HepG2 (cell line): ENCODE results near the gene YTHDF1. TPM values are rescaled to one million over a fixed set of nuclear protein-coding genes. Genes with fewer than 3 reads are reported as not detected.

Experiments
- BHLHE40 ChIP-seq: IDR thresholded peaks from 2 replicates; pipeline ENCODE4 v1.6.1; 2011; ENCODE audit warnings: low read length, improper control_type of control experiment
- EED ChIP-seq: sonication (generic); formaldehyde crosslinking; IDR thresholded peaks from 2 replicates; pipeline ENCODE4 v1.5.0; 2020; ENCODE audit warnings: mild to moderate bottlenecking, missing genetic modification reagents
- ETV5 ChIP-seq: IDR thresholded peaks from 2 replicates; pipeline ENCODE4 v1.6.1; 2018; ENCODE audit warnings: missing biosample characterization, missing genetic modification reagents, inconsistent platforms, borderline replicate concordance
- FOXA3 ChIP-seq: IDR thresholded peaks from 2 replicates; pipeline ENCODE4 v1.6.1; 2016; ENCODE audit warnings: missing genetic modification reagents, missing compliant biosample characterization
- HMGXB4 ChIP-seq, 2 experiments: sonication (generic) in 1 of 2; formaldehyde crosslinking in 1 of 2; IDR thresholded peaks; 2 replicates each; pipeline versions ENCODE4 v1.4.0 to v1.6.1; 2018 to 2020; ENCODE audit warnings: missing genetic modification reagents in 2 of 2, borderline replicate concordance in 1 of 2, low read depth in 1 of 2, mild to moderate bottlenecking in 1 of 2, missing biosample characterization in 1 of 2
- MED1 ChIP-seq: sonication (generic); formaldehyde crosslinking; IDR thresholded peaks from 2 replicates; pipeline ENCODE4 v1.4.0; 2020; ENCODE audit warnings: missing genetic modification reagents
- NRL ChIP-seq: sonication (generic); formaldehyde crosslinking; IDR thresholded peaks from 2 replicates; pipeline ENCODE4 v1.5.0; 2020; ENCODE audit warnings: missing genetic modification reagents, mild to moderate bottlenecking, moderate library complexity, borderline replicate concordance
- ONECUT2 ChIP-seq: sonication (generic); formaldehyde crosslinking; IDR thresholded peaks from 2 replicates; pipeline ENCODE4 v1.4.0; 2020; ENCODE audit warnings: missing genetic modification reagents
- POLR2A ChIP-seq, 2 experiments: IDR thresholded peaks; 2 replicates each; pipeline ENCODE4 v1.6.1; 2011; ENCODE audit warnings: low read depth in 2 of 2, low read length in 2 of 2, mild to moderate bottlenecking in 1 of 2, moderate library complexity in 1 of 2; ENCODE audit not compliant: insufficient read depth in 1 of 2
- SCMH1 ChIP-seq: sonication (generic); formaldehyde crosslinking; IDR thresholded peaks from 2 replicates; pipeline ENCODE4 v1.9.0; 2021; ENCODE audit warnings: missing genetic modification reagents, mild to moderate bottlenecking, borderline replicate concordance
- SIN3A ChIP-seq: IDR thresholded peaks from 2 replicates; pipeline ENCODE4 v1.6.1; 2011; ENCODE audit warnings: low read depth, mild to moderate bottlenecking, control low read depth, low read length, borderline replicate concordance
- SNRNP70 ChIP-seq: fragments of 200-400 bp; formaldehyde crosslinking; IDR thresholded peaks from 2 replicates; pipeline ENCODE4 v1.6.1; 2017; ENCODE audit warnings: mild to moderate bottlenecking, low read depth, low read length, moderate library complexity
- SOX6 ChIP-seq, 2 experiments: fragments of 450-650 bp in 1 of 2; sonication (generic) in 1 of 2; formaldehyde crosslinking in 1 of 2; IDR thresholded peaks; 2 replicates each; pipeline versions ENCODE4 v1.4.0 to v1.6.1; 2017 to 2020; ENCODE audit warnings: antibody characterized with exemption in 1 of 2, mild to moderate bottlenecking in 1 of 2, missing genetic modification reagents in 1 of 2
- TBX2 ChIP-seq: sonication (generic); formaldehyde crosslinking; IDR thresholded peaks from 2 replicates; pipeline ENCODE4 v1.5.0; 2020; ENCODE audit warnings: missing genetic modification reagents, mild to moderate bottlenecking, borderline replicate concordance
- THAP11 ChIP-seq: IDR thresholded peaks from 2 replicates; pipeline ENCODE4 v1.6.1; 2016; ENCODE audit warnings: missing biosample characterization, missing genetic modification reagents
- ZBTB42 ChIP-seq: sonication (generic); formaldehyde crosslinking; IDR thresholded peaks from 2 replicates; pipeline ENCODE4 v1.5.0; 2020; ENCODE audit warnings: mild to moderate bottlenecking, missing genetic modification reagents
- ZFP36L2 ChIP-seq: sonication (generic); formaldehyde crosslinking; IDR thresholded peaks from 2 replicates; pipeline ENCODE4 v1.4.0; 2020; ENCODE audit warnings: missing genetic modification reagents
- ZNF138 ChIP-seq: sonication (generic); formaldehyde crosslinking; IDR thresholded peaks from 2 replicates; pipeline ENCODE4 v1.5.0; 2020; ENCODE audit warnings: mild to moderate bottlenecking, low read depth, missing genetic modification reagents
- ZNF333 ChIP-seq: sonication (generic); formaldehyde crosslinking; IDR thresholded peaks from 2 replicates; pipeline ENCODE4 v1.4.0; 2020; ENCODE audit warnings: mild to moderate bottlenecking, missing genetic modification reagents, borderline replicate concordance
- ZNF564 ChIP-seq: sonication (generic); formaldehyde crosslinking; IDR thresholded peaks from 2 replicates; pipeline ENCODE4 v1.8.1; 2023; ENCODE audit warnings: mild to moderate bottlenecking, missing genetic modification reagents
- ZNF770 ChIP-seq: sonication (generic); formaldehyde crosslinking; IDR thresholded peaks from 2 replicates; pipeline ENCODE4 v1.5.0; 2020; ENCODE audit warnings: mild to moderate bottlenecking, missing genetic modification reagents
- ZNF781 ChIP-seq: sonication (generic); formaldehyde crosslinking; IDR thresholded peaks from 2 replicates; pipeline ENCODE4 v1.5.1; 2020; ENCODE audit warnings: borderline replicate concordance, mild to moderate bottlenecking, missing genetic modification reagents; ENCODE audit errors: not compliant biosample characterization
- ZNF878 ChIP-seq: sonication (generic); formaldehyde crosslinking; IDR thresholded peaks from 2 replicates; pipeline ENCODE4 v1.8.1; 2023; ENCODE audit warnings: mild to moderate bottlenecking, missing genetic modification reagents, moderate library complexity
- ZSCAN22 ChIP-seq: sonication (generic); formaldehyde crosslinking; IDR thresholded peaks from 2 replicates; pipeline ENCODE4 v1.4.0; 2020; ENCODE audit warnings: mild to moderate bottlenecking, missing genetic modification reagents
- polyA plus RNA-seq, 8 experiments: library from polyadenylated mRNA; depleted of rRNA in 3 of 8; stranded (reverse) in 7 of 8; unstranded in 1 of 8; fragments of >200 nt; fragmentation: Illumina TruSeq in 4 of 8; extraction: Trizol in 4 of 8; gene quantifications; 2 replicates each; pipeline versions ENCODE4 v1.2.1 to v1.2.3, GENCODE V29; 2011 to 2016; ENCODE audit warnings: low read depth in 4 of 8, missing spikeins in 1 of 8, mixed read lengths in 1 of 8; ENCODE audit not compliant: insufficient read depth in 1 of 8
- total RNA-seq, 5 experiments: library from RNA; depleted of rRNA; stranded (reverse); fragments of >200 nt; fragmentation: Illumina TruSeq; extraction: Trizol; gene quantifications; 2 replicates each; pipeline ENCODE4 v1.2.3, GENCODE V29; 2016; ENCODE audit warnings: low read depth in 1 of 5

Gene YTHDF1
- total and polyA plus RNA-seq, 2 of the 13 experiments (the other 11 are each of a cell fraction or from before 2014, with no cell fraction given) = 34.5 to 37.7 TPM

GRCh38 chr20:63215101-63216040, 560 bp downstream of the YTHDF1 start (continued):
- TF ChIP-seq ZNF781 (CRISPR knock-in tag) = peak; percentile 59
- no peak for TF ChIP-seq ZFP36L2 (CRISPR knock-in tag)
- TF ChIP-seq EED (CRISPR knock-in tag) = peak; percentile 68; the same call in 1 of the 2 replicates
- no peak for TF ChIP-seq ETV5 (CRISPR knock-in tag)
- TF ChIP-seq ZNF770 (CRISPR knock-in tag) = peak; percentile 63
- TF ChIP-seq ZNF138 (CRISPR knock-in tag) = 0 out of 2 replicates have a peak, but pooled peaks have one; percentile 13
- peak; percentile 100 for TF ChIP-seq ZNF564 (CRISPR knock-in tag)
- peak; percentile 85 for TF ChIP-seq BHLHE40
- TF ChIP-seq ONECUT2 (CRISPR knock-in tag) = 0 out of 2 replicates have a peak, but pooled peaks have one; percentile 23
- TF ChIP-seq ZNF878 = no peak
- TF ChIP-seq TBX2 = peak; percentile 32
- 0 out of 2 replicates have a peak, but pooled peaks have one; percentile 66 for TF ChIP-seq ZNF333 (CRISPR knock-in tag)
- TF ChIP-seq SNRNP70 = no peak
- TF ChIP-seq THAP11 (CRISPR knock-in tag) = no peak; the same call in none of the 2 replicates
- TF ChIP-seq ZBTB42 (CRISPR knock-in tag) = peak; percentile 48; the same call in 1 of the 2 replicates
- 0 out of 2 replicates have a peak, but pooled peaks have one; percentile 59 for TF ChIP-seq NRL (CRISPR knock-in tag)
- peak; percentile 62; the same call in 1 of the 2 replicates for TF ChIP-seq SIN3A
- TF ChIP-seq MED1 = peak; percentile 36
- peak; percentile 11; the same call in 1 of the 2 replicates for TF ChIP-seq FOXA3 (CRISPR knock-in tag)
- peak; percentile 4 to 46; a peak in 1 of 4 replicates for TF ChIP-seq POLR2A (IDR thresholded peaks at IDR 0.05; ENCODE audit: insufficient read depth in 1 of 2, low read depth in 2 of 2, low read length in 2 of 2)
- no peak for TF ChIP-seq ZSCAN22 (CRISPR knock-in tag)
- no peak for TF ChIP-seq SCMH1 (CRISPR knock-in tag)
- peak; percentile 94 to 95 for TF ChIP-seq HMGXB4 (CRISPR knock-in tag; IDR thresholded peaks at IDR 0.05; ENCODE audit: borderline replicate concordance in 1 of 2, low read depth in 1 of 2)
- no peak for TF ChIP-seq SOX6 (IDR thresholded peaks at IDR 0.05)
- TF ChIP-seq SOX6 (CRISPR knock-in tag; IDR thresholded peaks at IDR 0.05) = peak; percentile 50
